GM23338 (cell line): ENCODE results near the gene DUSP9. TPM values are rescaled to one million over a fixed set of nuclear protein-coding genes. Genes with fewer than 3 reads are reported as not detected.

Source experiments
- ATAC-seq: fragments of 200-7000 bp; cut with Tn5 transposase; 3 replicates; pipeline ENCODE4 v1.9.1; 2020
- DNase-seq: peaks from one replicate; pipeline ENCODE4 v3.0.0-alpha.2; 2015; ENCODE audit warnings: low spot score
- H2AFZ ChIP-seq: fragments of 200-600 bp; sonication (generic); 2 replicates; pipeline ENCODE4 v1.8.0; 2016; ENCODE audit warnings: antibody characterized with exemption, mild to moderate bottlenecking, moderate library complexity
- H3F3A ChIP-seq: fragments of 200-600 bp; sonication (generic); replicated peaks from 2 replicates; pipeline ENCODE4 v1.8.0; 2017; ENCODE audit warnings: antibody characterized with exemption, mixed run types, low read depth
- H3K27ac ChIP-seq: fragments of 200-600 bp; sonication (generic); 2 replicates; pipeline ENCODE4 v1.6.1; 2016; ENCODE audit warnings: low read depth
- H3K27me3 ChIP-seq: fragments of 200-600 bp; sonication (generic); 2 replicates; pipeline ENCODE4 v1.8.0; 2016; ENCODE audit warnings: mild to moderate bottlenecking, mixed run types, moderate library complexity; ENCODE audit not compliant: insufficient read depth
- H3K36me3 ChIP-seq: fragments of 200-600 bp; sonication (generic); 2 replicates; pipeline ENCODE4 v1.8.0; 2016; ENCODE audit warnings: mild to moderate bottlenecking; ENCODE audit not compliant: insufficient read depth
- H3K4me1 ChIP-seq: fragments of 200-600 bp; sonication (generic); 2 replicates; pipeline ENCODE4 v1.8.0; 2016; ENCODE audit warnings: mild to moderate bottlenecking, moderate library complexity; ENCODE audit not compliant: insufficient read depth
- H3K4me2 ChIP-seq: fragments of 200-600 bp; sonication (generic); 2 replicates; pipeline ENCODE4 v1.7.1; 2017; ENCODE audit warnings: mixed run types
- H3K4me3 ChIP-seq: fragments of 200-600 bp; sonication (generic); 2 replicates; pipeline ENCODE4 v1.6.1; 2016; ENCODE audit warnings: mixed run types
- H3K79me2 ChIP-seq: fragments of 200-600 bp; sonication (generic); replicated peaks from 2 replicates; pipeline ENCODE4 v1.8.0; 2017; ENCODE audit warnings: mild to moderate bottlenecking; ENCODE audit not compliant: insufficient read depth
- H3K9me2 ChIP-seq: fragments of 200-600 bp; sonication (generic); 2 replicates; pipeline ENCODE4 v1.8.0; 2017; ENCODE audit not compliant: insufficient read depth
- H4K20me1 ChIP-seq: fragments of 200-600 bp; sonication (generic); replicated peaks from 2 replicates; pipeline ENCODE4 v1.8.0; 2017; ENCODE audit warnings: mild to moderate bottlenecking; ENCODE audit not compliant: insufficient read depth
- H3K27ac Mint-ChIP-seq: 2 replicates; pipeline ENCODE4 v1.8.0; 2020; ENCODE audit warnings: inconsistent platforms, mild to moderate bottlenecking, moderate library complexity, mixed read lengths
- H3K27me3 Mint-ChIP-seq: 3 replicates; pipeline ENCODE4 v1.8.0; 2022; ENCODE audit warnings: low read depth, mild to moderate bottlenecking, moderate library complexity, mixed read lengths, inconsistent platforms; ENCODE audit not compliant: insufficient read depth, poor library complexity
- H3K36me3 Mint-ChIP-seq: 3 replicates; pipeline ENCODE4 v1.8.0; 2021; ENCODE audit warnings: low read depth, mild to moderate bottlenecking, inconsistent platforms, moderate library complexity, mixed read lengths
- H3K4me1 Mint-ChIP-seq: 3 replicates; pipeline ENCODE4 v1.8.0; 2020; ENCODE audit warnings: mild to moderate bottlenecking, inconsistent platforms, mixed read lengths
- H3K4me3 Mint-ChIP-seq: 3 replicates; pipeline ENCODE4 v1.8.0; 2021; ENCODE audit warnings: moderate library complexity, mild to moderate bottlenecking, inconsistent platforms, mixed read lengths
- H3K9me3 Mint-ChIP-seq: 3 replicates; pipeline ENCODE4 v1.8.0; 2020; ENCODE audit warnings: moderate library complexity, mild to moderate bottlenecking, inconsistent platforms, mixed read lengths
- CTCF ChIP-seq, 2 experiments: fragments of 200-600 bp in 1 of 2; sonication (generic) in 1 of 2; conservative IDR thresholded peaks; 2 replicates each; pipeline versions ENCODE4 v1.5.1 to v1.6.1; 2016 to 2017; ENCODE audit warnings: antibody characterized with exemption in 2 of 2, low read depth in 2 of 2, mild to moderate bottlenecking in 2 of 2, moderate library complexity in 1 of 2
- ETS1 ChIP-seq: IDR thresholded peaks from 2 replicates; pipeline ENCODE4 v1.6.1; 2016; ENCODE audit warnings: antibody characterized with exemption
- EZH2 ChIP-seq: fragments of 200-600 bp; sonication (generic); IDR thresholded peaks from one replicate; pipeline ENCODE4 v1.8.0; 2017; ENCODE audit warnings: antibody characterized with exemption, mild to moderate bottlenecking, low read depth; ENCODE audit not compliant: unreplicated experiment
- EZH2phosphoT487 ChIP-seq: fragments of 200-600 bp; sonication (generic); IDR thresholded peaks from one replicate; pipeline ENCODE4 v1.8.1; 2018; ENCODE audit warnings: antibody characterized with exemption; ENCODE audit not compliant: unreplicated experiment
- JUNB ChIP-seq: IDR thresholded peaks from one replicate; pipeline ENCODE4 v1.6.1; 2016; ENCODE audit warnings: antibody characterized with exemption; ENCODE audit not compliant: unreplicated experiment
- REST ChIP-seq: IDR thresholded peaks from one replicate; pipeline ENCODE4 v1.6.1; 2018; ENCODE audit warnings: antibody characterized with exemption; ENCODE audit not compliant: unreplicated experiment
- ZNF114 ChIP-seq: fragments of 250-450 bp; sonication (Bioruptor Pico); IDR thresholded peaks from 2 replicates; pipeline ENCODE4 v1.5.0; 2020; ENCODE audit warnings: mild to moderate bottlenecking, moderate library complexity
- polyA plus RNA-seq: library from polyadenylated mRNA; unstranded; fragments of >200 nt; fragmentation: Nextera tagmentation; extraction: Ambion mirVana; gene quantifications from 2 replicates; pipeline ENCODE4 v1.2.1, GENCODE V29; 2016
- total RNA-seq: library from RNA; depleted of rRNA; stranded (reverse); fragments of >200 nt; shearing (Covaris generic); gene quantifications from 2 replicates; pipeline ENCODE4 v1.2.3, GENCODE V29; 2014

DUSP9 gene
- total and polyA plus RNA-seq, 2 experiments from 2014 or later = 0.71 to 3.9 TPM

GRCh38 chrX:153620576-153620975 is 26.4 kb upstream of the DUSP9 start:
- Histone ChIP-seq H3K27me3 (no peaks in the 10 kb centered on the region; the same call in 1 of the 2 replicates), H3F3A (no peaks in the 10 kb centered on the region), H3K36me3 (no peaks in the 10 kb centered on the region), H3K4me2 (no peak overlapping the region), H2AFZ (no peak overlapping the region), H3K4me3 (no peak overlapping the region), H3K79me2 (no peaks in the 10 kb centered on the region), H3K27ac (no peak overlapping the region), H4K20me1 (no peaks in the 10 kb centered on the region), H3K4me1 (no peaks in the 10 kb centered on the region), H3K9me2 (no peaks in the 10 kb centered on the region)
- TF ChIP-seq JUNB (no peak), ZNF114 (no peak)
- DNase-seq (no peak), ATAC-seq (no peak)
- Mint-ChIP-seq H3K4me1 (peaks cover 2% of the 10 kb centered on the region; the same call in 1 of the 3 replicates), H3K36me3 (no peaks in the 10 kb centered on the region), H3K27ac (no peak overlapping the region), H3K9me3 (no peaks in the 10 kb centered on the region), H3K4me3 (no peak overlapping the region), H3K27me3 (peaks cover 8% of the 10 kb centered on the region)

GRCh38 chrX:153621949-153622598 is 24.9 kb upstream of the DUSP9 start:
- peaks cover 2% of the 10 kb centered on the region; the same call in 1 of the 3 replicates for H3K4me1 Mint-ChIP-seq
- Histone ChIP-seq H3K27ac (no peak overlapping the region), H3K4me1 (no peaks in the 10 kb centered on the region), H3K4me3 (no peak overlapping the region), H4K20me1 (no peaks in the 10 kb centered on the region), H3F3A (no peaks in the 10 kb centered on the region), H2AFZ (no peak overlapping the region), H3K79me2 (no peaks in the 10 kb centered on the region), H3K27me3 (no peaks in the 10 kb centered on the region), H3K9me2 (no peaks in the 10 kb centered on the region), H3K4me2 (no peak overlapping the region), H3K36me3 (no peaks in the 10 kb centered on the region)
- TF ChIP-seq ETS1 = no peak
- TF ChIP-seq ZNF114 = no peak
- TF ChIP-seq REST = no peak
- TF ChIP-seq JUNB = no peak
- no peak for TF ChIP-seq EZH2
- no peak for TF ChIP-seq EZH2phosphoT487
- TF ChIP-seq CTCF (conservative IDR thresholded peaks at IDR 0.05; ENCODE audit: low read depth in 2 of 2) = no peak
- no peak overlapping the region for H3K27ac Mint-ChIP-seq
- no peak overlapping the region for H3K4me3 Mint-ChIP-seq
- no peaks in the 10 kb centered on the region for H3K9me3 Mint-ChIP-seq
- no peaks in the 10 kb centered on the region for H3K36me3 Mint-ChIP-seq
- ATAC-seq (no peak), DNase-seq (no peak)
- H3K27me3 Mint-ChIP-seq = peaks cover 8% of the 10 kb centered on the region
